ENCODE measurements around the gene KIF3A. TPM values are rescaled to one million over a fixed set of nuclear protein-coding genes. Genes with fewer than 3 reads are reported as not detected.

The KIF3A gene
- total and polyA plus RNA-seq, 2 experiments from 2014 or later = 11.2 to 19.7 TPM

- DNase-seq (ENCODE audit: low spot score) (no peak), ATAC-seq (no peak)
- peaks cover 2% of the 10 kb centered on the region for H3K27me3 Mint-ChIP-seq (ENCODE audit: insufficient read depth, low read depth, poor library complexity)
- Histone ChIP-seq H4K20me1 (replicated peaks; ENCODE audit: insufficient read depth) (no peaks in the 10 kb centered on the region), H3F3A (replicated peaks; ENCODE audit: low read depth) (no peaks in the 10 kb centered on the region), H3K9me2 (ENCODE audit: insufficient read depth) (no peaks in the 10 kb centered on the region), H3K4me3 (no peak overlapping the region), H3K4me2 (no peak overlapping the region), H3K36me3 (ENCODE audit: insufficient read depth) (no peaks in the 10 kb centered on the region), H2AFZ (no peak overlapping the region), H3K27me3 (ENCODE audit: insufficient read depth) (no peaks in the 10 kb centered on the region), H3K4me1 (ENCODE audit: insufficient read depth) (peaks cover 5% of the 10 kb centered on the region; the same call in 1 of the 2 replicates), H3K79me2 (replicated peaks; ENCODE audit: insufficient read depth) (no peaks in the 10 kb centered on the region), H3K27ac (ENCODE audit: low read depth) (no peak overlapping the region)
- TF ChIP-seq ZNF114 (CRISPR knock-in tag; IDR thresholded peaks at IDR 0.05) = no peak
- TF ChIP-seq EZH2phosphoT487 (IDR thresholded peaks at IDR 0.05; ENCODE audit: unreplicated experiment) = no peak
- TF ChIP-seq POLR2AphosphoS5 (IDR thresholded peaks at IDR 0.05; ENCODE audit: low read depth) = no peak
- H3K9me3 Mint-ChIP-seq = no peaks in the 10 kb centered on the region
- no peak overlapping the region for H3K4me3 Mint-ChIP-seq
- no peak overlapping the region for H3K27ac Mint-ChIP-seq
- peaks cover 28% of the 10 kb centered on the region for H3K4me1 Mint-ChIP-seq
- no peaks in the 10 kb centered on the region; the same call in 2 of the 3 replicates for H3K36me3 Mint-ChIP-seq (ENCODE audit: low read depth)
These were observed 19.2 kb upstream of the KIF3A start for GRCh38 chr5:132756542-132756941.

- Histone ChIP-seq H4K20me1 (replicated peaks; ENCODE audit: insufficient read depth) (no peaks in the 10 kb centered on the region), H3K36me3 (ENCODE audit: insufficient read depth) (no peaks in the 10 kb centered on the region), H3K27me3 (ENCODE audit: insufficient read depth) (peaks cover 4% of the 10 kb centered on the region), H3K9me2 (ENCODE audit: insufficient read depth) (no peaks in the 10 kb centered on the region), H3K79me2 (replicated peaks; ENCODE audit: insufficient read depth) (no peaks in the 10 kb centered on the region), H3K27ac (ENCODE audit: low read depth) (no peak overlapping the region), H3K4me1 (ENCODE audit: insufficient read depth) (peaks cover 5% of the 10 kb centered on the region; the same call in 1 of the 2 replicates), H3K4me2 (no peak overlapping the region), H2AFZ (no peak overlapping the region), H3F3A (replicated peaks; ENCODE audit: low read depth) (no peaks in the 10 kb centered on the region), H3K4me3 (no peak overlapping the region)
- ATAC-seq (peak; percentile 63), DNase-seq (ENCODE audit: low spot score) (peak; percentile 67)
- Mint-ChIP-seq H3K27me3 (ENCODE audit: insufficient read depth, low read depth, poor library complexity) (peaks cover 2% of the 10 kb centered on the region), H3K27ac (no peak overlapping the region), H3K9me3 (no peaks in the 10 kb centered on the region), H3K36me3 (ENCODE audit: low read depth) (no peaks in the 10 kb centered on the region; the same call in 2 of the 3 replicates), H3K4me1 (peaks cover 28% of the 10 kb centered on the region), H3K4me3 (no peak overlapping the region)
- TF ChIP-seq CTCF (conservative IDR thresholded peaks at IDR 0.05; ENCODE audit: low read depth in 2 of 2) (peak; percentile 18 to 50; a peak in 3 of 4 replicates), ETS1 (IDR thresholded peaks at IDR 0.05) (no peak)
These were observed 17.6 kb upstream of the KIF3A start for GRCh38 chr5:132754947-132755346.

- H3K79me2 ChIP-seq (replicated peaks; ENCODE audit: insufficient read depth) = no peaks in the 10 kb centered on the region
- no peak overlapping the region for H3K4me2 ChIP-seq
- Mint-ChIP-seq H3K27ac (no peak overlapping the region), H3K4me3 (no peak overlapping the region), H3K27me3 (ENCODE audit: insufficient read depth, low read depth, poor library complexity) (peaks cover 8% of the 10 kb centered on the region), H3K9me3 (no peaks in the 10 kb centered on the region), H3K36me3 (ENCODE audit: low read depth) (no peaks in the 10 kb centered on the region; the same call in 2 of the 3 replicates), H3K4me1 (peaks cover 28% of the 10 kb centered on the region)
- H3F3A ChIP-seq (replicated peaks; ENCODE audit: low read depth) = no peaks in the 10 kb centered on the region
- H4K20me1 ChIP-seq (replicated peaks; ENCODE audit: insufficient read depth) = no peaks in the 10 kb centered on the region
- no peak overlapping the region for H3K4me3 ChIP-seq
- no peak for DNase-seq (ENCODE audit: low spot score)
- peaks cover 11% of the 10 kb centered on the region for H3K27me3 ChIP-seq (ENCODE audit: insufficient read depth)
- peaks cover 5% of the 10 kb centered on the region; the same call in 1 of the 2 replicates for H3K4me1 ChIP-seq (ENCODE audit: insufficient read depth)
- no peaks in the 10 kb centered on the region for H3K9me2 ChIP-seq (ENCODE audit: insufficient read depth)
- no peak for ATAC-seq
- H3K36me3 ChIP-seq (ENCODE audit: insufficient read depth) = no peaks in the 10 kb centered on the region
- H2AFZ ChIP-seq = no peak overlapping the region
- no peak overlapping the region for H3K27ac ChIP-seq (ENCODE audit: low read depth)
- no peak for TF ChIP-seq CREB1 (CRISPR knock-in tag; IDR thresholded peaks at IDR 0.05; ENCODE audit: low read depth)
- no peak for TF ChIP-seq EZH2phosphoT487 (IDR thresholded peaks at IDR 0.05; ENCODE audit: unreplicated experiment)
- TF ChIP-seq ZNF331 (CRISPR knock-in tag; IDR thresholded peaks at IDR 0.05; ENCODE audit: low read depth) = no peak
- TF ChIP-seq ETS1 (IDR thresholded peaks at IDR 0.05) = no peak
- TF ChIP-seq CTCF (conservative IDR thresholded peaks at IDR 0.05; ENCODE audit: low read depth in 2 of 2) = no peak
These were observed 16.8 kb upstream of the KIF3A start for GRCh38 chr5:132754111-132754510.
